D721Med (cell line): Measurements from ENCODE around the gene GTF2H3.

Experiments
- DNase-seq: peaks from one replicate; pipeline ENCODE4 v3.0.0; 2011; ENCODE audit warnings: low spot score; ENCODE audit not compliant: insufficient read length
- FAIRE-seq: peaks from 2 replicates; lab custom pipeline; 2011; peaks lifted over from hg19 to GRCh38; lab: Jason Lieb, UNC
- CTCF ChIP-seq: IDR thresholded peaks from 2 replicates; pipeline ENCODE4 v1.5.1; 2012; ENCODE audit warnings: mild to moderate bottlenecking, control low read depth; ENCODE audit not compliant: insufficient read depth; ENCODE audit errors: missing control alignments

Gene GTF2H3

GRCh38 chr12:123659996-123660727, 26.5 kb downstream of the GTF2H3 start:
- no peak for FAIRE-seq
- no peak for TF ChIP-seq CTCF
- DNase-seq: no peak

- FAIRE-seq: no peak
Measured at GRCh38 chr12:123667771-123668170, 34.1 kb downstream of the GTF2H3 start.

DNA sequence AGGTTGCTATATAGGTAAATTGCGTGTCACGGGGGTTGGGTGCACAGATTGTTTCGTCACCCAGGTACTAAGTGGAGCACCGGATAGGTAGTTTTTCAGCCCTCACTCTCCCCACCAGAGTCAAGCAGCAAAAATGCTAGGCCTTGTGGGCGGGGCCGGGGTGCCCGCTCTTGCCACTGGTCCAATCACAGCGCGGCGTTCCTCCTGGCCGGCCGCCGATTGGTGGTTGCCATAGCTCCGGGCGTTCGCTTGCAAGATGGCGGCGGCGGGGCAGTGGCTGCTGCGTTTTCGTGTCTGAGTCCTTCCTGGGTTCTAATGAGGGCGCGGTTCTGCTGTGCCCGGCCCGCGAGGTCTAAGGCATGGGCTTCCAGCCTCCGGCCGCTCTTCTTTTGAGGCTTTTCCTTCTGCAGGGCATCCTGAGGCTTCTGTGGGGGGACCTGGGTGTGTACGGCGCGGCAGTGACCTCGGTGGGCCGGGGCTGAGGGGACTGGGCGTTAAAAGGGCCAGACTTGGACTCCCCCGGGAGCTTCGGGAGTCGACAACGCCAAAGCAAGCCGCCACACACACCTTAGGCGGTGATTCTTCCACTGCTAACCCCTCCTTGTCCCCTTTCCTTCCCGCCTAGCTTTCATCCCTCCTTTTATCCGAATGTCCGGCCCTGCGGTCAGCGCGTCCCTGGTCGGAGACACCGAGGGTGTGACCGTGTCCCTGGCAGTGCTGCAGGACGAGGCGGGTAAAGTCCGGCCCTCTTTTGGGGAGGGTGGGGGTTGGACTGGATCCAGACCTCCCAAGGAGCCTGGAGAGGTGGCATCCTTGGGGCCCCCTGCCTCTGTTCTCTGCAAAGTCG, 37.5 kb downstream of the GTF2H3 start, which contains the start of gene TCTN2:
Gene TCTN2, plus strand, starts transcription at position 232 of the 847 bp plus-strand sequence. Its CDS starts 128 bp downstream, at position 360.
- no peak for FAIRE-seq
- no peak for TF ChIP-seq CTCF
- peak; percentile 99 for DNase-seq

More at GRCh38 chr12:123667771-123668170, 34.1 kb downstream of the GTF2H3 start:
- no peak for DNase-seq
- TF ChIP-seq CTCF: no peak

- no peak for TF ChIP-seq CTCF
- FAIRE-seq: no peak
- DNase-seq: no peak
Measured at GRCh38 chr12:123671876-123672275, 38.2 kb downstream of the GTF2H3 start.

- FAIRE-seq (no peak), DNase-seq (no peak)
- TF ChIP-seq CTCF: no peak
Measured at GRCh38 chr12:123675436-123675835, 41.8 kb downstream of the GTF2H3 start.

DNA sequence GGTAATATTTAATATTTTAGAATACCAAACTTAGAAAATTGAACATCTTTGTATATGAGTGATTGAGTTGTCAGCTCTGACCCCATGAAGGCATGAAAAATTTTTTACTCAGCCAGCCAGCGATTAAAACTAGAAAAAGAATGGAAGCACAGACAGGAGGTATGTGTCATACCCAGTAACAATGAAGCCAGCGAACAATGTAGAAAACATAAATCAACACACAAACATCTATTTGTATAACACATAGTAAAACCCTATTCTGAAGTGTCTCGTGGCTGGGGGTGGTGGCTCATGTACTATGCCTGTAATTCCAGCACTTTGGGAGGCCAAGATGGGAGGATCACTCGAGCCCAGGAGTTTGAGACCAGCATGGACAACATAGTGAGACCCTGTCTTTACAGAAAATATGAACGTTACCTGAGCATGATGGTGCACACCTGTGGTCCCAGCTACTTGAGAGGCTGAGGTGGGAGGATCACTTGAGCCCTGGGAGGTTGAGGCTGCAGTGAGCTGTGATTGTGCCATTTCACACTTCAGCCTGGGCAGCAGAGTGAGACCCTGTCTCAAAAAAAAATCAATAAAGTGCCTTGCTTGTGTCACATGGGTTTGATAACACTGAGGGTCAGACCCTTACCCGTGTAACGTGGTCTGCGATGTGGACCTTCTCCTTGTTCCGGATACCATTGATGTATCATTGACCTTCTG, 43.1 kb downstream of the GTF2H3 start:
- DNase-seq: no peak
- TF ChIP-seq CTCF: no peak

More for the DNA sequence above, 43.1 kb downstream of the GTF2H3 start:
- FAIRE-seq: no peak
